Activated CD8-positive, alpha-beta T cell treated with anti-CD3 and anti-CD28 coated beads, Interleukin-2, amount 10 ng/mL, durations not matched to agents 7 days and 5 days (primary cell): ENCODE measurements around the gene FAM72C. TPM values are rescaled to one million over a fixed set of nuclear protein-coding genes. Genes with fewer than 3 reads are reported as not detected.
"Not testable (repeated sequence)": the region's sequence is repeated elsewhere in the genome, so short reads cannot be mapped to it uniquely, and the experiment has no call there.

Source experiments
- ATAC-seq: fragments of 150-1000 bp; cut with Tn5 transposase; one replicate; pipeline ENCODE4 v1.10.0; 2021; ENCODE audit warnings: moderate library complexity
- CTCF ChIA-PET: fragments of 350-600 bp; sonication (Branson Sonifier 250); formaldehyde crosslinking; loops from one replicate; lab custom pipeline; 2021; ENCODE audit warnings: antibody characterized with exemption; lab: Charles Lee
- POLR2A ChIA-PET: fragments of 350-600 bp; sonication (Branson Sonifier 250); formaldehyde crosslinking; loops from one replicate; lab custom pipeline; 2021; ENCODE audit warnings: antibody characterized with exemption; lab: Charles Lee
- DNase-seq: peaks from one replicate; pipeline ENCODE4 v3.0.0-alpha.2; 2020
- H3K27ac Mint-ChIP-seq: one replicate; pipeline ENCODE4 v1.8.0; 2021; ENCODE audit warnings: mild to moderate bottlenecking, mixed read lengths
- H3K27me3 Mint-ChIP-seq: one replicate; pipeline ENCODE4 v1.8.0; 2021; ENCODE audit warnings: low read depth, mixed read lengths
- H3K36me3 Mint-ChIP-seq: one replicate; pipeline ENCODE4 v1.8.0; 2021; ENCODE audit warnings: low read depth, mixed read lengths
- H3K4me1 Mint-ChIP-seq: one replicate; pipeline ENCODE4 v1.8.0; 2021; ENCODE audit warnings: low read depth, mixed read lengths
- H3K4me3 Mint-ChIP-seq: one replicate; pipeline ENCODE4 v1.8.0; 2021; ENCODE audit warnings: mild to moderate bottlenecking, mixed read lengths
- H3K9me3 Mint-ChIP-seq: one replicate; pipeline ENCODE4 v1.8.0; 2022; ENCODE audit warnings: mixed read lengths; ENCODE audit not compliant: insufficient read depth
- total RNA-seq, 2 experiments: library from RNA; stranded (reverse); gene quantifications; one replicate each; pipeline ENCODE4 v1.2.3, GENCODE V29; 2021

FAM72C gene
- 10 to 100 TPM; 19.1 to 22.1 TPM for total RNA-seq

DNA sequence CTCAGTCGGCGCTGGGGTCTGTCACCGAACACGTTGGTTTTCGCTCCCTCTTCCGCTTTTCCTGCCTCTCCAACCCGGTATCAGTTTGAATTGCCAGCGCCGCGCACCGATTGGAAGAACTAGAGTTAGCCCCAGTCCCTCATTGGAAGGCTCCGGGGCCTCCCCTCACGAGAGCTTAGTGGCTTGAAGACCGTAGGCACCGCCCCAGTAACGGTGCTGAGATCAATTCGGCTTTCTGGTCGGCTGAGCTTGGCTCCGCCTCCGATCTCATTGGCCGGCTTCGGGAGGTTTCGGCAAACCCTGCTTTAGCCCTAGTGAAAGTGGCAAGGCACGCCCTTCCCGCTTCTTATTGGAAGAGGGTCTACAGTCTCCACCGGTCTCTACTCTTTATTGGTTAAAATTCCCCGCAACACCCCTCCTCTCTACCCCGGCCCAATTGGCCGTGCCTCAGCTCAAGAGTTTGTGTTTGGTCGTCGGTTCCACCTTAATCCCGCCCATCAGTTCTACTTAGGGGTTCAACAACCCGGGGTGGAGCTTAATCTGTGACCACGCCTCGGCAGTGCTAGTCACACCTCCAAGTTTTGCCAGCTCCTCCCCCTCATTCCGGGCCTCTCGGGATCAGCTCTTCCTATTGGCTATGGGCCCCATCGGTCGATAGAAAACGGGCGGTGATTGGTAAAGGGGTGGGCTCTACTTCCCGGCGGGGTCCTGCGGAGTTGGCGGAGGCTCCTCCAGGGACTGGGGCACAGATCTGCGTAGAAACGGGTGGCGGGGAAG lies at the start of gene FAM72C:
Gene FAM72C, minus strand, starts transcription at position 63 of the 777 bp plus-strand sequence. CDS start 845 bp downstream, outside the sequence.
- H3K4me1 Mint-ChIP-seq, POLR2A ChIA-PET, H3K9me3 Mint-ChIP-seq, H3K4me3 Mint-ChIP-seq, H3K27me3 Mint-ChIP-seq, H3K27ac Mint-ChIP-seq, DNase-seq, CTCF ChIA-PET, H3K36me3 Mint-ChIP-seq: not testable (repeated sequence)
- ATAC-seq, result peak; percentile 87

DNA sequence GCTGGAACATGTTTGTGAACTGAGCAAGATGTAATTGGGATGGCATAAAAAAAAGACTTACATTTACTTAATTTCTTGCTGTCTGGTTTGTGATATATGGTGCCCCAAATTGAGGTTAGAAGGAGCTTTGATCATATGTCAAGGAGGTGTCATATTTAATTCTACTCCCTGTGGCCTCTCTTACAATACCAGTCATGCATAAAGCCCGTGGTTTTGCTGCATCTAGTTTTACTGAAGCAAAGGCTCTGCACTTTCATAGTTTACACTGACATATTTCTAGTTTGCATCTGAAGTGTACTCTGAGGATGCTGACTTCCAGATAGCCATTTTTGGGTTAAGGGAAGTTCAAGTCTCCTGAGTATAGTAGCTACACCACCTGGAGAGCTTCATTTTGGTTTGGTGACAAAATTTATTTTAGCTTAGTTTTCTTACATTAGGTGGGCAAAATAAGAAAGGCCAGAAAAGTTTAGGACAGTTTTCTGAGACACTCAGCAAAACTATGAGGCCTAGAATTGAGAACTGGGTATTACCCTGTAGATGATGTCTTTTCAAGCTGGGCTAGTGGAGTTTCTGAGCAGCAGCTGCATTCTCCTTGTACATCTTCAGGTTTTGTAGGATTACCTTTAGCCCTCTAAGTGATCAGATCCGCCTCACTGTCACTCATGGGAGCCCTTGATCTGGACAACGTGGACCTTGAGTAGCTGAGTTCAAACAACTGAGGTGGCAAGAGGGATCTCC lies 48.4 kb upstream of the FAM72C start:
- H3K27me3 Mint-ChIP-seq, H3K36me3 Mint-ChIP-seq, H3K4me1 Mint-ChIP-seq, H3K4me3 Mint-ChIP-seq, H3K27ac Mint-ChIP-seq, CTCF ChIA-PET, ATAC-seq, DNase-seq, H3K9me3 Mint-ChIP-seq: not testable (repeated sequence)
- POLR2A ChIA-PET, result interaction anchor here (0.6 kb wide), 1 partner anchor 65 kb away, joined by 6 read pairs; no protein-coding TSS in a partner anchor

DNA sequence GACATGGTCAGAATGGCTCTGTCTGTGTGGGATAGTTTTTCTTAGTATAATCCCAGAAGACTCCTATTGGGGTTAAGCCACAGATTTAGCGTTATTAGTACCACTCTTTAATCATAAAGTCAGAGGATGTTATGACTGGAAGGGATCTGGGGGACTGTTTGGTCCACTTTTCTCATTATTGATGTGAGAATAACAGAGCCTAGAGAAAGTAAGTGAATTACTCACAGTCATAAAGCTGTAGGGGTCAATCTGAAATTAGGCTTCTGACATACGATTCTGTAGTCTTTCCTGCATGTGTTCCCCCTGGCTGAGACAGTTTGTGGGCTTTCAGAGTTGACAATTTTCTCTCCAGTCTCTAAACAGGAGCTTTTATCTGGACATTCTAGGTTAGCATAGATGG lies 47.3 kb upstream of the FAM72C start:
- CTCF ChIA-PET, H3K36me3 Mint-ChIP-seq, DNase-seq, H3K9me3 Mint-ChIP-seq, H3K27me3 Mint-ChIP-seq, H3K27ac Mint-ChIP-seq, H3K4me3 Mint-ChIP-seq, ATAC-seq, H3K4me1 Mint-ChIP-seq, POLR2A ChIA-PET: not testable (repeated sequence)

DNA sequence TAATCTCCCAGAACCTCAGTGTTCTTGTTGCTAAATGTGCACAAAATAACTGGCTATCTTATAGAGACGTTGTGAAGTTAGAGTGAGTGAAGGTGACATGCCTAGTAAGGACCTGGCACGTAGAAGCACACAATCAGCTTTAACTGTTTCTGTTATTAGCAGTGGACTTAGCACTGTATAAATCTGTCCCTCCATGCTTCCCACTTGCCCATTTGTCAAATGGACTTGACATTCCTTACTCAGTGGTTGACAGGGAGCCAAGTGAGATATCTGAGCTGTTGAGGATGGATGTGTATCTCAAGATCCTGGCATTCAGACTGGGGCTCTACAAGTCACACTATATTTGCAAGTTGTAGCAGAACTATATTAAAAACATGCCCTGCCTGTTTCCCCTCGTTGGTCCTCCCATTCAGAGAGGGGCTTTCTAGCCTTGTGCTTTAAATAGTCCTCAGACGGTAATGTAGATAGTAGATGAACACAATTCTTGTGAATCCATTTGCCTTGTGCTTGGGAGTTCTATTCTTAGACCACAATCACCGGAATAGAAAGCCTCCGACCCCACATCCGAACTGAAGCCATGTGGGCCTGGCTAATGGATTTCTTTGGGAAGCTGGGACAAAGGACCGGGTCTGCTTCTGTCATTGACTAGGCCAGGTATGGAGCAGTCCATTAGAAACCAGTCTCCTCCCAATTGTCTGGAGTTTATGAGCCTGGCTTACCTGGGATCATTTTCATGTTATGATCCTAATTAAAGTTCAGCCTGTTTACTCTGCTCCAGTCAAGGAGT lies 43.6 kb upstream of the FAM72C start:
- H3K27me3 Mint-ChIP-seq, H3K4me1 Mint-ChIP-seq, H3K9me3 Mint-ChIP-seq, H3K36me3 Mint-ChIP-seq, H3K27ac Mint-ChIP-seq, CTCF ChIA-PET, H3K4me3 Mint-ChIP-seq, DNase-seq, POLR2A ChIA-PET, ATAC-seq: not testable (repeated sequence)

DNA sequence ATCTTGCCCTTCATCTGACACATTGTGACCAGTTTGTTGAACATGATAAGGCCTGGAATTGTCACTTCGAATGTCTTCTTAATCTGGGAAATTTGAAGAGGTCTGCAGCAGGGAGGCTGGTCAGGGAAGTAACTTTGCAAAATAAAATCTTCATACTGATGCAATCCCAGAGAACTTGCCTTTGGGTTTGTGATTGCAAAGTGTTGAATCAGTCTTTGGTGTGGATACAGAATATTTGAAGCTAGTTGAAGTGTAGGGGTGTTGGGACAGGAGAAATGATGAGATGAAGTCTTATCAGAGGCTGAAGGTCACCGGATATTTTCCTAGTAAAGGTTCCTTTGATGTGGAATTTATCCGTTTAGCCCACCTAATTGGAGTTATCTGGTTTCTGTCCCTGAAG lies 42.7 kb upstream of the FAM72C start:
- H3K4me3 Mint-ChIP-seq, H3K27me3 Mint-ChIP-seq, ATAC-seq, H3K27ac Mint-ChIP-seq, CTCF ChIA-PET, H3K9me3 Mint-ChIP-seq, DNase-seq, POLR2A ChIA-PET, H3K36me3 Mint-ChIP-seq, H3K4me1 Mint-ChIP-seq: not testable (repeated sequence)

DNA sequence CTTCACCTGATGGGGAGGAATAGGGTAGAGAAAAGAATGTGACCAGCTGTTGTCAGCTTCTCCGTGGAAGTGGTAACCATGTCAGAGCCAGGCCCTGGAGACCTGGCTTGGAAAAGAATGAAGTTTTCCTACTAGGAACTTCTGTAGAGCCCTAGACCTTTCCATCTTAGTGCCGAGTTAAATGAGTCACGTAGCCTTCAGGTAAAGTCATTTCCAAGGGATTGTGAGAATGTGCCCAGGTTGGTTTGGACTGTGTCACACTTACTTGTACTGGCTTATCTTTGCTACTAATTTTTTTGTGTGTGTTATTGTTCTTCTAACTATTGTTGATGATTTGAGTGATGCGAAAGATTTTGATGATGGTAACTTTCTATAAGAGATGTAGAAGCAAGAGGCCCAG lies 42.3 kb upstream of the FAM72C start:
- POLR2A ChIA-PET, ATAC-seq, H3K4me1 Mint-ChIP-seq, H3K36me3 Mint-ChIP-seq, H3K27ac Mint-ChIP-seq, DNase-seq, CTCF ChIA-PET, H3K9me3 Mint-ChIP-seq, H3K27me3 Mint-ChIP-seq, H3K4me3 Mint-ChIP-seq: not testable (repeated sequence)

DNA sequence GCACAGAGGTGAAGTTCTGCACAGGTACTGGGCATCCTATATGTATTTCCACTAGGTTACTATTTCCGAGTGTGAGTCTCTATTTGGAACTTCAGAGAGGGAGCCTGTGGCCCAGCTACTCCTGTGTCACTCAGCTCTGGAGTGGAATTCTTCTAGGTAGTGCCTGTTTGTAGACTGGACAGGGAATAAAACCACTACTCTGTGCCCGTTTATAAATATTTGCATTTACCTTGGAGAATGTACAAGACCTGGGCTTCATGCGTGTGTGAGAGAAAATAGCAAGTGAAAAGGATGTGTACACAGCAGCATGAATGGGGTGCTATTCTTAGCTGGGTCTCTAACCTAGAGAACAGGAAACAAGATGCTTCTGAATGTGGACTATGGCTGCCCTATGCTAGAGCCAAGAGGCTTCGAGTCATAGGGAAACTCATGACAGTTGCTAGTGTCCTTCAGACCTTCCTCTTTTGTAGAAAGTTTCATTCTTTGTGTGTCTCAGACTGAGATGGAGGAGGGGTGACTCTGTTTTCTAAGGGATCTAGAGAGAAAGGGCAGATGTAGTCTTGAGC lies 40.5 kb upstream of the FAM72C start:
- H3K4me3 Mint-ChIP-seq, POLR2A ChIA-PET, H3K27me3 Mint-ChIP-seq, H3K9me3 Mint-ChIP-seq, DNase-seq, CTCF ChIA-PET, H3K36me3 Mint-ChIP-seq, H3K4me1 Mint-ChIP-seq, H3K27ac Mint-ChIP-seq: not testable (repeated sequence)
- peak; percentile 57 for ATAC-seq

DNA sequence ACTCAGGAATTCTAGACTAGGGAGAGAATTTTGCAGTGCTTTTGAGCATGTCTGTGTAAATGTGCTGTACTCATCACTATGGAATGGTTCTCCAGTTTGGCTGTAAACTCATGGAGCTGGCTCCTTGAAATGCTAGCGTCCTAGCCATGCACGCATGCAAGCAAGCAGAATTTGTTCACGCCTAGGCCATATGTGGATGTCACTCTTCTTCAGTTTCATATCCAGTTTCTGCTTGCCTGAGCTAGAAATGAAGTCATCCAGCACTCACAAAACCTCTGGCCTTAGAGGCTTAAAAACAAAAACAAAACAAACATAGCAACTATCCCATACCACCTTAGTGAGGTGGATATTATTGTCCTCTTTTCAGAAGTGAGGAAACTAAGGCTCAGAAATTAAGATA lies 37.6 kb upstream of the FAM72C start:
- CTCF ChIA-PET, H3K4me1 Mint-ChIP-seq, H3K27ac Mint-ChIP-seq, POLR2A ChIA-PET, ATAC-seq, H3K4me3 Mint-ChIP-seq, H3K36me3 Mint-ChIP-seq, DNase-seq, H3K9me3 Mint-ChIP-seq, H3K27me3 Mint-ChIP-seq: not testable (repeated sequence)

DNA sequence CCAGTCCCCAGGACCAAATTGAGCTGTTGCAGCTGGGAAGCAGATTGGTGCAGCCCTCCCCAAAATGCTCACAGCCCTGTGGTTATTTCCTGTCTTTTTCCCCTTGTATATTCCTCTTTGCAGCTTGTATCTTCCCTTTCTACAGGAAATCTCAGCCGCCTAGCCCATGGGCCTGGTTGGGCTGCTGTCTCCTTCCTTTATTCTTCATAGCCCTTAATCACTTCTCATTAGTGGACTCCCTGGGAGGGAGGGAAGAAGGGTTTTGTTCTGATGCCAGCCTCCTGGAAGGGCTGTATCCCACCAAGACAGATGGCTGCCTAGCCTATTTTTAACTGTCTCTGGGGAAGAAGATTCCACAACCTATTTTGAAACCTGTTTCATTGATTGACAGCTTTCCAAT lies 32.5 kb upstream of the FAM72C start:
- H3K27ac Mint-ChIP-seq, ATAC-seq, H3K27me3 Mint-ChIP-seq, DNase-seq, H3K4me3 Mint-ChIP-seq, H3K36me3 Mint-ChIP-seq, CTCF ChIA-PET, POLR2A ChIA-PET, H3K4me1 Mint-ChIP-seq, H3K9me3 Mint-ChIP-seq: not testable (repeated sequence)

DNA sequence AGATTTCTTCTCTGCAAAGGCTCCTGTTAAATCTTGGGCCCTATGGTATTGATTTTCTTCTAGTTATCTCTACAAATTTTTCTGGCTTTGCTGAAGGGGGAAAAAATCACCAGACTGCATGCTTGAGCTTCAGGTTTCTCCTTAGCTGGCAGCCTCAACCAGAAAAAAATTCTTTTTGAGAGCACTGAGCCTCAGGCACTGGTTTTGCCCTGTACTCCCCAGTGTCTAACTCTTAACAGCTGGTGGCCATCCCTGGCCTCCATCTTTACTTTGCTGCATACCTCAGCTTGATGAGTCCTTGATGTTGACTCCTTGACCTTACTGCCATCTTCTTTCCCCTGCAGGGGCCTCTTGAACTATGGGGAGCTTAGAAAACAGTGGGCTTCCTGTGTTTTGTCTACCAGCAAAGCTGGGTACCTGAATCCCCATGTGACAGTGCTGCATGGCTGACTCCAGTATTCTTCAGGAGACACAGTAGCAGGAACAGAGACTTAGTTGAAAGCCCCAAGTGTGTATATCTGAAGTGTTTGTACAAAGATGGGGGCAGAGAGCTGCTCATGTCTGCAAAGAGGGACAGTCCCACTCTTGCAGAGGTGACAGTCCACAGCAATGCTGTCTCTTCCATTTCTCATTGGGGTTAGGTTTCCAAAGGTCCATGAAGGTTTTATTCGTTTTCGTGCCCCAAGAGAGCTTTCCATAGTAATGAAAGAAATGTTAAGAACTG lies 31.7 kb upstream of the FAM72C start:
- H3K4me1 Mint-ChIP-seq, POLR2A ChIA-PET, H3K27ac Mint-ChIP-seq, ATAC-seq, DNase-seq, H3K4me3 Mint-ChIP-seq, H3K36me3 Mint-ChIP-seq, CTCF ChIA-PET, H3K9me3 Mint-ChIP-seq, H3K27me3 Mint-ChIP-seq: not testable (repeated sequence)

DNA sequence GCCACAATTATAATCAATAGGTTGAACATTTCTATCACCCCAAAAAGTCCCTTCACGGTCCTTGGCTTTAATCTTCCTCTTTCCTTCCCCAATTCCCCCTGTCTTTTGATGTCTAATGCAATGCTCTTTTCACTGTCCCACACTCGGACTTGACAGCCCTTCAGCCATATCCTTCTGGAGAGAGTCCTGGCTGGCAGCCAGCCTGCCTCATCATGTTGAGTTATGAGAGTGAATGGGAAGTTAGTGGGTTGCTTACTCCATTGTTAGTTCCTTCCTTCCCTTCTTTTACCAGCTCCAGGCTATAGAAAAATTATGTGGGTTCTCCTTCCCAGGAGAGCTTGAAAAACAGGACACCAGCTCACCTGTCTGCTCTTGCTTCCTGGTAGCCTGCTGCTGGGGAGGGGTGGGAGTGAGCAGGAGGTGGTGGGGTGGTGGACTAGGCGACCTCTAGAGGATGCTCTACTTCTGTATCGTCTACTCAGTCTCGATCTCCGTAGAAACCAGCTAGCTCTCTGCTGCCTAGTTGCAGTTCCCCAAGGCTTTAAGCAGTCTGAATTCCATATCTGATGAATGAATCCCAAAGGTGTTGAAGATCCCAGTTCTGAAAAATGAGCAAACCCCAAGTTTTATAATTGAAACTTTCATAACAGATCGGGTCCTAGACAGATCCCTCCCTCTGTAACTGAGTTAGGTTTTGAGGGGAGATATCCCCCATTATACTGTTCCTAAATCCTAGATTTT lies 30.5 kb upstream of the FAM72C start:
- CTCF ChIA-PET, H3K4me1 Mint-ChIP-seq, ATAC-seq: not testable (repeated sequence)

More for the DNA sequence above, 30.5 kb upstream of the FAM72C start:
- H3K4me3 Mint-ChIP-seq, H3K27ac Mint-ChIP-seq, H3K27me3 Mint-ChIP-seq, POLR2A ChIA-PET, H3K9me3 Mint-ChIP-seq, DNase-seq, H3K36me3 Mint-ChIP-seq: not testable (repeated sequence)
